VCaP (cell line): ENCODE results near the gene GPX6.
"Not testable (repeated sequence)": the region's sequence is repeated elsewhere in the genome, so short reads cannot be mapped to it uniquely, and the experiment has no call there.

ENCODE experiments used
- H3K27ac ChIP-seq: fragments of 450-650 bp; 2 replicates; pipeline ENCODE4 v1.5.1; 2017
- TF ChIP-seq, protein P1 (sequence below): fragments of 450-650 bp; conservative IDR thresholded peaks from 2 replicates; pipeline ENCODE4 v1.5.1; 2017; ENCODE audit warnings: mild to moderate bottlenecking, moderate library complexity

Gene GPX6

DNA sequence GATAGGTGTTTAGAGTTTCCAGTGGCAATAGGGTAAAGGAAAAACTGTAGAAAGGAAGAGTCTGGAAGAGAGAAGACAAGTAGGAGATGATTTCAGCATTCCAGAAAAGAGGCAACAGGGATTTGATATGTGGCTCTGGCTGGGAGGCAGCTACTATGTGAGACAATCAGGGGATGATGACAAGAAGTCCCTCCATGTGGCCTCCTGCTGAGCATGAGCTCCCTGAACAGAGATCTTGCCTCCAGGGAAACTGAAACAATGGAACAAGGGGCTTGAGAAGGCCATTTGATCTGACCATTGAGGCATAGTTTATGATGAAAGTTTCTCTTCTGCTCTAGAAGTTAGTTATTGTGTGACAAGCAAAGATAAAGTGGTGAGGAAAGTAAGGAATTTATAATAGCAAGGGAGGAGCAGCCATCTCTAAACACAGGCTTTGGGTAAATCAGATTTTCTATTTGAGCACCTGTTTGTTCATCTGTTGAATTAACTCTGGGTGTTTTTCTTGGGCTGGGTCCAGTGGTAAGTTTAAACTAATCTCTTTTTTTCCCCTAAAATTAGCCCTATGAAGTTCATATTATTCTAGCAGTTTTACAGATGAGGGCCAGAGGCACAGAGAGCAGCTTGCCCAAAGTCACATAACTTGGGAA lies 7.1 kb upstream of the GPX6 start:
- H3K27ac ChIP-seq, result peak overlapping the region; percentile 19; the same call in 1 of the 2 replicates
- TF ChIP-seq, protein P1, sequence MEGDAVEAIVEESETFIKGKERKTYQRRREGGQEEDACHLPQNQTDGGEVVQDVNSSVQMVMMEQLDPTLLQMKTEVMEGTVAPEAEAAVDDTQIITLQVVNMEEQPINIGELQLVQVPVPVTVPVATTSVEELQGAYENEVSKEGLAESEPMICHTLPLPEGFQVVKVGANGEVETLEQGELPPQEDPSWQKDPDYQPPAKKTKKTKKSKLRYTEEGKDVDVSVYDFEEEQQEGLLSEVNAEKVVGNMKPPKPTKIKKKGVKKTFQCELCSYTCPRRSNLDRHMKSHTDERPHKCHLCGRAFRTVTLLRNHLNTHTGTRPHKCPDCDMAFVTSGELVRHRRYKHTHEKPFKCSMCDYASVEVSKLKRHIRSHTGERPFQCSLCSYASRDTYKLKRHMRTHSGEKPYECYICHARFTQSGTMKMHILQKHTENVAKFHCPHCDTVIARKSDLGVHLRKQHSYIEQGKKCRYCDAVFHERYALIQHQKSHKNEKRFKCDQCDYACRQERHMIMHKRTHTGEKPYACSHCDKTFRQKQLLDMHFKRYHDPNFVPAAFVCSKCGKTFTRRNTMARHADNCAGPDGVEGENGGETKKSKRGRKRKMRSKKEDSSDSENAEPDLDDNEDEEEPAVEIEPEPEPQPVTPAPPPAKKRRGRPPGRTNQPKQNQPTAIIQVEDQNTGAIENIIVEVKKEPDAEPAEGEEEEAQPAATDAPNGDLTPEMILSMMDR, result no peak

- H3K27ac ChIP-seq, result peak overlapping the region; percentile 58
- TF ChIP-seq, protein P1, result no peak
Observed at GRCh38 chr6:28517964-28518363, 2.4 kb upstream of the GPX6 start.

DNA sequence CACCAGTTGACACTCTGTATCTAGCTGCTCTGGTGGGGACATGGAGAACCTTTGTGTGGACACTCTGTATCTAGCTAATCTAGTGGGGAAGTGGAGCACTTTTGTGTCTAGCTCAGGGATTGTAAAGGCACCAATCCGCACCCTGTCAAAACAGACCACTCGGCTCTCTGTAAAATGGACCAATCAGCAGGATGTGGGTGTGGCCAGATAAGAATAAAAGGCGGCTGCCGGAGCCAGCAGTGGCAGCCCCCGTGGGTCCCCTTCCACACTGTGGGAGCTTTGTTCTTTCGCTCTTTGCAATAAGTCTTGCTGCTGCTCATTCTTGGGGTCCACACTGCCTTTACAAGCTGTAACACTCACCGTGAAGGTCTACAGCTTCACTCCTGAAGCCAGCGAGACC lies 3.2 kb downstream of the GPX6 start:
- H3K27ac ChIP-seq, result not testable (repeated sequence)

- H3K27ac ChIP-seq, result no peak overlapping the region
- TF ChIP-seq, protein P1, result no peak
Observed at GRCh38 chr6:28511628-28512300, 3.8 kb downstream of the GPX6 start.

- H3K27ac ChIP-seq, result no peak overlapping the region
- TF ChIP-seq, protein P1, result no peak
Observed at GRCh38 chr6:28506807-28507475, 8.7 kb downstream of the GPX6 start.

DNA sequence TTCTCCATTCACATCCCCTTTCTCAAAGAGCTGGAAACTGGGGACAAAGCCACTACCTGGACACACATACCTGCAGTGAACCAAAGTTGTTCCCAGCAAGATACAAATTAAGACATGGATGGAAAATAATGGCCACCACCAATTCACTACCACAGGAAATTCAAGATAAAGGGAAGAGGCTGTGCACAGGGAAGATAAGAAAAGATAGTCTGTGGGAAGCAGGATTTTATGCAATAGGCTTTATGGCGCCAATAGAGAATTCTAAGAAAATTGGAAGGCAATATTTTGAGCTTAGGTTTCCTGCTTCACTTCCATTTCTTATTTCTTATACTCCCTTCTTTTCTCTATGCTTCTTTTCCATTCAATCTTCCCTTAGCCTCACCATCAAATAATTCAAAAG lies 9.9 kb downstream of the GPX6 start:
- H3K27ac ChIP-seq, result no peak overlapping the region
- TF ChIP-seq, protein P1, result no peak

- not testable (repeated sequence) for H3K27ac ChIP-seq
Observed at GRCh38 chr6:28502709-28503305, 12.8 kb downstream of the GPX6 start.

DNA sequence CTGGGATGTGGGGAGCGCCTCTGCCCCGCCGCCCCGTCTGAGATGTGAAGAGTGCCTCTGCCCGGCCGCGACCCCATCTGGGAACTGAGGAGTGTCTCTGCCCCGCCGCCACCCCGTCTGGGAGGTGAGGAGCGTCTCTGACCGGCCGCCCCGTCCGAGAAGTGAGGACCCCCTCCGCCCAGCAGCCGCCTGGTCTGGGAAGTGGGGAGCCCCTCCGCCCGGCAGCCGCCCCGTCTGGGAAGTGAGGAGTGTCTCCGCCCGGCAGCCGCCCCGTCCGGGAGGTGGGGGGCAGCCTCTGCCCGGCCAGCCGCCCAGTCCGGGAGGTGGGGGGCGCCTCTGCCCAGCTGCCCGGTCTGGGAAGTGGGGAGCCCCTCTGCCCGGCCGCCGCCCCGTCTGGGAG lies 13.5 kb downstream of the GPX6 start:
- not testable (repeated sequence) for H3K27ac ChIP-seq

DNA sequence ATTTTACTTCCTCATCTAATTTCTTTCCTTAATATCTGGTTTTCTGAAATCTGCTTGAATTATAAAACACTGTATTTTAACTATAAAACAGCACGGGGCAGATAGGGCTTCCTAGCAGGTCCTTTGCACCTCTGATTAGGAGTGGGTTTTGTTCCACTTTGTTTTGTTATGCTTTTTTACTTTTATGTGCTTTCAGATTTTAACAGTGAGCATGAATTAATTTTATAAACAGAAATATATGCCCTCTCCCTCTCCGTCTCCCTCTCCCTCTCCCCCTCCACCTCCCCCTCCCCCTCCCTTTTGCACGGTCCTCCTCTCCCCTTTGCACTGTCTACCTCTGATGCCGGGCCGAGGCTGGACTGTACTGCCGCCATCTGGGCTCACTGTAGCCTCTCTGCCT lies 14.3 kb downstream of the GPX6 start:
- H3K27ac ChIP-seq, result no peak overlapping the region
- TF ChIP-seq, protein P1, result no peak
